GM06990 (cell line): ENCODE measurements around the gene PTH1R.

Experiments used
- DNase-seq: peaks from one replicate; pipeline ENCODE4 v3.0.0-alpha.2; 2011; ENCODE audit not compliant: insufficient read length; ENCODE audit errors: extremely low read depth
- H3K27me3 ChIP-seq: replicated peaks from 2 replicates; pipeline ENCODE4 v1.6.0; 2011; ENCODE audit warnings: low read length; ENCODE audit not compliant: control insufficient read depth, insufficient read depth
- H3K36me3 ChIP-seq: 2 replicates; pipeline ENCODE4 v1.5.1; 2011; ENCODE audit warnings: low read length; ENCODE audit not compliant: control insufficient read depth, insufficient read depth
- H3K4me3 ChIP-seq: replicated peaks from 2 replicates; pipeline ENCODE4 v1.5.1; 2011; ENCODE audit warnings: low read depth, mild to moderate bottlenecking, control low read depth, low read length
- CTCF ChIP-seq: IDR thresholded peaks from 2 replicates; pipeline ENCODE4 v1.5.1; 2011; ENCODE audit warnings: low read length, control low read depth, mild to moderate bottlenecking, inconsistent platforms; ENCODE audit not compliant: insufficient read depth, poor library complexity, severe bottlenecking

Gene PTH1R

GRCh38 chr3:46880884-46881595 is 3.5 kb downstream of the PTH1R start:
- peaks cover 3% of the 10 kb centered on the region; the same call in 1 of the 2 replicates for H3K27me3 ChIP-seq
- no peak for DNase-seq
- TF ChIP-seq CTCF = no peak
- no peak overlapping the region for H3K4me3 ChIP-seq
- H3K36me3 ChIP-seq = no peaks in the 10 kb centered on the region

- Histone ChIP-seq H3K27me3 (peaks cover 3% of the 10 kb centered on the region; the same call in 1 of the 2 replicates), H3K36me3 (no peaks in the 10 kb centered on the region), H3K4me3 (no peak overlapping the region; the same call in 1 of the 2 replicates)
- no peak for TF ChIP-seq CTCF
- DNase-seq = no peak
Measured at GRCh38 chr3:46881596-46882376, 4.3 kb downstream of the PTH1R start.

GRCh38 chr3:46882377-46883053 is 5.0 kb downstream of the PTH1R start:
- H3K4me3 ChIP-seq = peak overlapping the region; percentile 50
- peak; percentile 30 for DNase-seq
- TF ChIP-seq CTCF = no peak
- peaks cover 3% of the 10 kb centered on the region; the same call in 1 of the 2 replicates for H3K27me3 ChIP-seq
- no peaks in the 10 kb centered on the region for H3K36me3 ChIP-seq

GRCh38 chr3:46883054-46883829 is 5.7 kb downstream of the PTH1R start:
- H3K36me3 ChIP-seq = no peaks in the 10 kb centered on the region
- H3K27me3 ChIP-seq = peaks cover 3% of the 10 kb centered on the region; the same call in 1 of the 2 replicates
- no peak for DNase-seq
- H3K4me3 ChIP-seq = peak overlapping the region; percentile 50
- TF ChIP-seq CTCF = no peak

- peaks cover 3% of the 10 kb centered on the region; the same call in 1 of the 2 replicates for H3K27me3 ChIP-seq
- no peaks in the 10 kb centered on the region for H3K36me3 ChIP-seq
- DNase-seq = no peak
- no peak overlapping the region for H3K4me3 ChIP-seq
- TF ChIP-seq CTCF = no peak
Measured at GRCh38 chr3:46883830-46884185, 6.3 kb downstream of the PTH1R start.
